IPS-NIHi11 (cell line): ENCODE measurements around the gene SUCNR1.
"Not testable (repeated sequence)": the region's sequence is repeated elsewhere in the genome, so short reads cannot be mapped to it uniquely, and the experiment has no call there.

Experiments used
- DNase-seq: peaks from one replicate; pipeline ENCODE4 v3.0.0; 2012; ENCODE audit warnings: mixed read lengths, low spot score

The SUCNR1 gene

GRCh38 chr3:151873398-151873797 is at the start of gene SUCNR1:
TSS of gene SUCNR1 (plus strand) at chr3:151873643. CDS start at chr3:151879893, 6,250 bp downstream.
- no peak for DNase-seq

- DNase-seq, result no peak
Observed at GRCh38 chr3:151827816-151828215, 45.6 kb upstream of the SUCNR1 start.

DNA sequence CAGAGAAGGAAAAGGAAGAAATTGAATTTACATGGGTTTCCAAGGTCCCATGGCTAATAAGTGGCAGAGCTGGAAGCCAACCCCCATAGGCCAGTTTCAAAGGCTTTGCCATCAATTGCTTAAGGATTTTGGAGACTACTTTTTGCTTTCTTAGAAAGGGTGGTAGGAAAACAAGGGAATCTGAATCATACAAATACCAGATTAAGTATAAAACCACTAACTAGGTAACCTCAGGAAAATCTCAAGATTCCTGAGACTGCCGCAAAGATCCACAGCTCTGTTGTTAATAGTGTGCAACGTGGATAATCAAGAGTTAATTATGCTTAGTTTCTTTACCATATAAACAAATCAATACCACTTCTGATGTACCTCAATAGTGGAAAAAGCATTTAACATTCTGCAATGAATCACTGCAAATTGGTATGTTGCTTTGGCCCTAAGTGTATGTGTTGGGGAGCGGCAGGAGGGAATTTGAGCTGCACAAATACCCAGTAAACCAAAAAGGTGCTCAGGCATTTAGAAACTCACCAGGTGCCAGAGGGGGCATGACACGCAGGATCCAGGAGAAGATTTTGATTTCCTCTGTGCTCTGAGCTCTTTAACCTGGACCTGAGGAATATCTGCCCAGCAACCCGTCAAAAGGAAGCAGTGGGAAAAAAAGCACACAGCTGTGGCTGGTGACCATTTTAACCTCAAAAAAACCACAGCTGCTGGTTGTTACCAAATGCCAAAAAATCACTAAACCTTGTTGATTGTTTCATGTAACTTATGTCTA is 37.5 kb upstream of the SUCNR1 start:
- DNase-seq, result peak; percentile 25

DNA sequence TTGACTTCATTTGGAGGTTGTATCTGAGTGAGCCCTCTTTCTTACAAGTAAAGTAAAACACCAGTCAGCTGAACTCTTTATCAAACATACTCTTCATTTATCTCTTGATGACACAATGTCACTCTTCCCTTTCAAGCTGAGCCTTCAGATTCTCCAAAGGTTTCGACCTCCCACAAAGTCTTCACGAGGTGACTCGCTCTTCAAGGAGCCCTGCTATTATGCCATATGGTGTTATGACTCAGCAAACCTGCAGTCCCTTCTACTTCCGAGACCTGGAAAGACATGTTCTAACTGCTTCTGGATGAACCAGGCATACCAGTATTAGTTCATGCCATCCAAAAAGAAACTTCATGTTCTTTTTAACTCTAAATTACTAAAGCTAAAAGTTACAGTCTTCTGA is 36.4 kb upstream of the SUCNR1 start:
- peak; percentile 33 for DNase-seq

DNA sequence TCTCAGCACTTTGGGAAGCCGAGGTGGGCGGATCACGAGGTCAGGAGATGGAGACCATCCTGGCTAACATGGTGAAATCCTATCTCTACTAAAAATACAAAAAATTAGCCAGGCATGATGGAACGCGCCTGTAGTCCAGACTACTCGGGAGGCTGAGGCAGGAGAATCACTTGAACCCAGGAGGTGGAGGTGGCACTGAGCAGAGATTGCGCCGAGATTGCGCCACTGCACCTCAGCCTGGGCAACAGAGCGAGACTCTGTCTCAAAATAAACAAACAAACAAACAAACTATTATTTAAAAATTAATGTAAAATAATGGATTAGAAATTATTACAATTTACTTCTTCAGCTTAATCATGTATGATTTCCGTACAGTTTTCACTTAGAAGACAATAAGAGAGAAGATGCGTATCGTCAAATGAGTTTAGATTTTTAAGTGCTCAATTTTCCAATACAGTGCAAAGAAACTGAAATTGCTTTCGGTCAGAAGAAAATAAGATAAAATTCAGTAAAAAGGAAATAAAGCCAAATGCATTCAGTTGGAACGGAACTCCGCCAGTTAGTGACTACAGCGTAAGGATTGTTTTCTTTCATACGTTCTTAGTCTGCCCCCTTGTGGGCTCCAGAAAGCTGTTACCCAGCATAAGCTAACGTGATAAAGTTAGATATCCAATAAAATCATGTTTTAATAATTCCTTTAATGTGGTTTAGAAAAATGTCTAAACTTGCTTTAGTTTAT is 34.7 kb upstream of the SUCNR1 start:
- peak; percentile 52 for DNase-seq

GRCh38 chr3:151839313-151839631 is 34.2 kb upstream of the SUCNR1 start:
- no peak for DNase-seq

- no peak for DNase-seq
Observed at GRCh38 chr3:151841801-151842200, 31.6 kb upstream of the SUCNR1 start.

DNA sequence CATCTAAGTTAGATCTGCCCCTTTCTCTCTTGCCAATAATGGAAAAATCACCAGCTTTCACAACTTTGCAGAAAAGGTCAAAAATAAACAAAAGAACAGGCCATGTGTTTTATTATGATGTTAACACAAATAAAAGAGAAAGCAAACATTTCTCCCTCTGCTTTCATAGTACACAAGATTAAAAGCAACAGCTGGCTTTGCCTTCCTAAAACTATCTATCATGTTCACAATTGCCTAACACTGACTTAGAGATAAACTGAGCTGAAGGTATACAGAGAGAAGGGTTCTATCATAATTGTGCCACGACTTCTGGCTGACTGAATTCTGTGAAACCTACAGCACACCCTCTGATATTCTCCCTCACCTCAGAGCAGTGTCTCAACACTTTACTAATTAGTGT is 30.2 kb upstream of the SUCNR1 start:
- no peak for DNase-seq

DNA sequence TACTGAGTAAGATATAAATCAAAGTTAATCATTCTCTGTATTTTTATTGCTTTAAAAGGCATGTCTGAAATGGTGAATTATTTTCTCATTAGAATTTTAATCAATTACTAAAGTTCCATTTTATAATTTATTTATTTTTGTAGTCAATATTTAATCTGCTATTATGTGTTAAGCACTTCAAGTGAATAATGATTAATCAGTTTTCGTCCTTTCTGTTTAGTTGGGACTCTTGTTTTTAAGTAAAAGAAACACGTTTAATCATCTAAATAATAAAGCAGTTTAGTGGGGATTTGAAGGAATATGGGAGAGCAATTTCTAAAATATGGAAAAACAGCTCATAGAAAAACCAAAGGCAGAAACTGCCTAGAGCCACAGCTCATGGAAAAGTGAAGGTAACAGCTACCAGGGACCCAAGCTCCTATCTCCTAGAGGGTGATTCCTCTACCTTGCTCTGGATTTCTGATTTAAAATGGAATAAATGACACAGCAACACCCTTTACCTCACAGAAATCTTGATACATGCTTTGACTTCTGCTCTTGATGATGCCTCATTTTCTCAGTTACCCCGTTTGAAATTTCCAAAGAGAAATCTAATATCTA is 28.0 kb upstream of the SUCNR1 start:
- no peak for DNase-seq

- not testable (repeated sequence) for DNase-seq
Observed at GRCh38 chr3:151850065-151850464, 23.4 kb upstream of the SUCNR1 start.

DNA sequence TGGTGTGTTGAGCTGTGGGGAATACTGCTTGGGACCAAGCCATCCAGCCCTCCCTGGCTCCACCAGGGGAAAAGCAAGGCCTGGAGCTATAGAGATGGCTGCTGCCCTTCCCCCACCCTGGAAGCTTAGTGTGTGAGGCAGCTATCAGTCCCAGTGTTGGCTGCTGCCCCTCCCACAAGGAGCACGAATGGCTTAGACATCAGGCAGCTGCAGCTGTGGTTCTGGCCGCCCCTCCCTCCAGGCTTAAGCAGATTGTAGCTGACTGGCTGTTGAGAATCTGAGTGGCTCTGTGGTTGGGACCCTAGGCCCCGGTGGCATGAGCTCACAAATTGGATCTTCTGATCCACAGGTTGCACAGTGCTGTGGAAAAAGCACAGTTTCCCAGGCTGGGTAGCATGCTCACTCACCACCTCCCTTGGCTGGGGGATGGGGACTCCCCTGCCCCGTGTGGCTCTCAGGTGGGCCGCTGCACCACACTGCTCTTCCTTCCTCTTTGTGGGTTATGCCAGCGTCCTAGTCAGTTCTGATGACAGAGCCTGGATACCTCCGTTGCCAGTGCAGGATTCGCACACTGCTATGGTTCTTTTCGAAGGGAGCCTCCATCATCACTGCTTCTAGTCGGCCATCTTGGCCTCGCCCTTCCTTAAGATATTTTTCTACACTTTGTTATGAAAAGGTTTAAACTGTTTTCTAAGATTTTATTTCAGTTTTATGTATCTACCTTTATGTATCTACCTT is 21.2 kb upstream of the SUCNR1 start:
- DNase-seq, result no peak

GRCh38 chr3:151856118-151856517 is 17.3 kb upstream of the SUCNR1 start:
- no peak for DNase-seq

DNA sequence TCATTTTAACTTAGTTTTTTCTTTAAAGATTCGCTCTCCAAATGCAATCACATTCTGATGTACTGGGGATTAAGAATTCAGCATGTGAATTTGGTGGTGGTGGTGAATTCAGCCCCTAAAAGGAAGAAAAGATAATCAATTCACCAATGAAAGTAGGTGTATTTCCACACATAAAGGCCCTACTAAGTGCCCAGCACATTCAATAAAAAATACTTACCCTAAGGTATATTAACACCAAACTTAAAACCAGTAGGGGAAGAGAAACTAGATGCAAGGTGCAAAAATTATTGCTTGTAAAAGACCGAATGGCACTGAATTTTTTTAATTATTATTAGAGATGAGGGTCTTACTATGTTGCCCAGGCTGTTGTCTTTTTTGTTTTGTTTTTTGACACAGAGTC is 16.8 kb upstream of the SUCNR1 start:
- DNase-seq, result no peak

DNA sequence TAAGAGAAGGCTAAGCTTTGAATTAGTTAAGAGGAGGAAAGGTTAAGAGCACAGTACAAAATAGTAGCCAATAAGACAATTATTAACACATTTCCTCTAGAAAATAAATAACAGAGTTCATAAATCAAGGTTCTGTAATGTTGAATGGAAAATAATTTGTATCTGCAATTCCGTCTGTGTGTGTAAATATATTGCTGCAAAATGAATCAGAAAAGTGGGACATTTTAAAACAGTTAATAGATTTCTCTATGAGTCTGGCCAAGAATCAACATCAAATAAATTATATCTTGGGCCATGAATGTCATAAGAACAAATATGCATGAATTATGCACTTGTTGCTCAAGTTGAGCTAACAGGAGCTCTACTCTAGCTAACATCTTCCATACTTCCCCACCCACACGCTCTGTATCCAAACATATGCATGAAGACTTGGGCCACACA is 14.2 kb upstream of the SUCNR1 start:
- DNase-seq, result no peak

DNA sequence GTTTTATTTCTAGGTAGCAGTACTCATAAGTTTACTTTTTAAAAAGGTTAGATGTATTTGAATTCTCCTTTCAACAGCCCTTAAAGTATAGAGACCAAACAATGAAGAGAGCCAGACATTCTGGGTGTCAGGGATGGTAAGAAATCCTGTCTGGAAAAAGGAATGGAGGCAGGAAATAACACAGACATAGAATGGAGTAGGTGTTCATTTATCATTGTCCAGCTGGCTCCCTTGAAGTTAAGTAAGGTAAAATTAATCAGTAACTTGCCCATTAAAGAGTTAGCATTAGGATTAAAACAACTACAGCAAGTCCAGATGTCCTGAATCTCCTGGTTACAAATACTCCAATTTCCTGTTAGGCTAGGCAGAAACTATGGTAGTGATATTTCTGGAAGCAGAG is 13.5 kb upstream of the SUCNR1 start:
- DNase-seq, result no peak

DNA sequence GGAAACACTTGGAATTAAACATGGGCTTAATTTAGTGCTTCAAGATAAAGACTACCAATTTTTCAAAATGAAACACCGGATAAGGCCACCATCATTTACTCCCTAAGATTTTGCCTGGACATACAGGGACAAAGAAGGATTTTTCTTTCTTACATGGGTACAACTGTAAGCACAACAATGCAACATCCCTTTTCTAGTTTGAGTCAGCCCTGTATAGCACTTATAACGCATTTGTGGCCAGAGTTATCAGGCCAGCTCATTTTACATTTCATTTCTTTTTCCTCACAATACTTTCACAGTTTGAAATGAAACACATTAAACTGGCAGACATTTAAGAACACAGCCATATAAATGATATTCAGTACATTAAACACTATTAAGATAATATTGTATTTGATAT is 9.8 kb upstream of the SUCNR1 start:
- DNase-seq, result no peak

GRCh38 chr3:151864423-151865101 is 8.9 kb upstream of the SUCNR1 start:
- DNase-seq, result no peak

GRCh38 chr3:151866711-151867410 is 6.6 kb upstream of the SUCNR1 start:
- no peak for DNase-seq

DNA sequence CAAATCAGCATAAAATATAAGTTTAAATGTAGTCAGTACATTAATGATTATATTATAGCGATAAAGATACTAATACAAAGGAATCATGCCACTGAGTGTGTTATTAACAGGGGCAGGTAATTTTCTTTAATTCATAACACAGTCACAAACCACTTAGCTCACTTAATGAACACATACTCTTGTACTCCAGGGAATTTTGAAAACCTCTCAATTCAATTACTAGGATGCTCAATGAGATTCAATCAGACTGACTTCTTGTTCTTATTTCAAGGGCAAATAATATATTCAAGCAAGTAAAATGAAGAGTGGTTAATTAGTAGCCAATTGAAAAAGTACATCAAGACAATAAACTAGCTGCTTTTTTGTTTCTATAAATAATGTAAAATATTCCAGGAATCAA is 5.8 kb upstream of the SUCNR1 start:
- DNase-seq, result no peak

- DNase-seq, result no peak
Observed at GRCh38 chr3:151869181-151869580, 4.3 kb upstream of the SUCNR1 start.
